ENCODE data around the gene ACY1.

Gene ACY1

GRCh38 chr3:51945926-51946705, 37.2 kb upstream of the ACY1 start:
- DNase-seq (ENCODE audit: low read depth), result no peak

GRCh38 chr3:51946796-51947195, 36.5 kb upstream of the ACY1 start:
- DNase-seq (ENCODE audit: low read depth), result no peak

- DNase-seq (ENCODE audit: low read depth), result no peak
Measured at GRCh38 chr3:51947215-51947900, 36.0 kb upstream of the ACY1 start.

GRCh38 chr3:51948016-51948580, 35.2 kb upstream of the ACY1 start:
- no peak for DNase-seq (ENCODE audit: low read depth)

- no peak for DNase-seq (ENCODE audit: low read depth)
Measured at GRCh38 chr3:51949121-51949520, 34.2 kb upstream of the ACY1 start.

GRCh38 chr3:51950899-51951298, 32.4 kb upstream of the ACY1 start:
- no peak for DNase-seq (ENCODE audit: low read depth)

- DNase-seq (ENCODE audit: low read depth), result peak; percentile 70
Measured at GRCh38 chr3:51953445-51953844, 29.9 kb upstream of the ACY1 start.

GRCh38 chr3:51954105-51954504, 29.2 kb upstream of the ACY1 start:
- no peak for DNase-seq (ENCODE audit: low read depth)

GRCh38 chr3:51954713-51955112, 28.6 kb upstream of the ACY1 start:
- no peak for DNase-seq (ENCODE audit: low read depth)

GRCh38 chr3:51955175-51955892, 28.0 kb upstream of the ACY1 start, which contains the start of gene GPR62:
TSS of gene GPR62 (plus strand) at chr3:51955381. CDS start at chr3:51955653, 272 bp downstream.
- DNase-seq (ENCODE audit: low read depth), result no peak

GRCh38 chr3:51955893-51956770, 27.2 kb upstream of the ACY1 start:
- DNase-seq (ENCODE audit: low read depth), result no peak

- DNase-seq (ENCODE audit: low read depth), result no peak
Measured at GRCh38 chr3:51957520-51958205, 25.7 kb upstream of the ACY1 start.

- no peak for DNase-seq (ENCODE audit: low read depth)
Measured at GRCh38 chr3:51958603-51959521, 24.5 kb upstream of the ACY1 start.

- DNase-seq (ENCODE audit: low read depth), result no peak
Measured at GRCh38 chr3:51959651-51960050, 23.7 kb upstream of the ACY1 start.

GRCh38 chr3:51960386-51960785, 22.9 kb upstream of the ACY1 start:
- no peak for DNase-seq (ENCODE audit: low read depth)

GRCh38 chr3:51961011-51961410, 22.3 kb upstream of the ACY1 start:
- DNase-seq (ENCODE audit: low read depth), result no peak

GRCh38 chr3:51961602-51962569, 21.4 kb upstream of the ACY1 start:
- DNase-seq (ENCODE audit: low read depth), result no peak

- DNase-seq (ENCODE audit: low read depth), result no peak
Measured at GRCh38 chr3:51962854-51963530, 20.3 kb upstream of the ACY1 start.
